Progenitor cell of endocrine pancreas (in vitro differentiated cells): ENCODE results near the gene CDC6. TPM values are rescaled to one million over a fixed set of nuclear protein-coding genes. Genes with fewer than 3 reads are reported as not detected.

Experiments used
- DNase-seq: peaks from one replicate; pipeline ENCODE4 v3.0.0; 2021; ENCODE audit warnings: low spot score; ENCODE audit not compliant: unreplicated experiment
- H3K27ac Mint-ChIP-seq: 2 replicates; pipeline ENCODE4 v1.8.0; 2021; ENCODE audit warnings: mild to moderate bottlenecking, moderate library complexity, mixed read lengths
- H3K27me3 Mint-ChIP-seq: 2 replicates; pipeline ENCODE4 v1.8.0; 2021; ENCODE audit warnings: mixed read lengths
- H3K36me3 Mint-ChIP-seq: 2 replicates; pipeline ENCODE4 v1.8.0; 2022; ENCODE audit warnings: mixed read lengths; ENCODE audit not compliant: insufficient read depth
- H3K4me1 Mint-ChIP-seq: 2 replicates; pipeline ENCODE4 v1.8.0; 2021; ENCODE audit warnings: low read depth, mixed read lengths
- H3K4me3 Mint-ChIP-seq: 2 replicates; pipeline ENCODE4 v1.8.0; 2021; ENCODE audit warnings: low read depth, mild to moderate bottlenecking, moderate library complexity, mixed read lengths
- H3K9me3 Mint-ChIP-seq: 2 replicates; pipeline ENCODE4 v1.8.0; 2021; ENCODE audit warnings: low read depth, mixed read lengths
- long read RNA-seq: library from polyadenylated mRNA; unstranded; transcript quantifications from one replicate; pipeline ENCODE4 v2.0.0, GENCODE V29; 2020
- total RNA-seq: library from RNA; stranded (reverse); gene quantifications from 2 replicates; pipeline ENCODE4 v1.2.1, GENCODE V29; 2021
- TF ChIP-seq, protein P1 (sequence below): fragments of 200-600 bp; sonication (generic); IDR thresholded peaks from one replicate; pipeline ENCODE4 v1.5.0; 2021; ENCODE audit warnings: antibody characterized with exemption, mild to moderate bottlenecking; ENCODE audit not compliant: unreplicated experiment

CDC6 gene, protein sequence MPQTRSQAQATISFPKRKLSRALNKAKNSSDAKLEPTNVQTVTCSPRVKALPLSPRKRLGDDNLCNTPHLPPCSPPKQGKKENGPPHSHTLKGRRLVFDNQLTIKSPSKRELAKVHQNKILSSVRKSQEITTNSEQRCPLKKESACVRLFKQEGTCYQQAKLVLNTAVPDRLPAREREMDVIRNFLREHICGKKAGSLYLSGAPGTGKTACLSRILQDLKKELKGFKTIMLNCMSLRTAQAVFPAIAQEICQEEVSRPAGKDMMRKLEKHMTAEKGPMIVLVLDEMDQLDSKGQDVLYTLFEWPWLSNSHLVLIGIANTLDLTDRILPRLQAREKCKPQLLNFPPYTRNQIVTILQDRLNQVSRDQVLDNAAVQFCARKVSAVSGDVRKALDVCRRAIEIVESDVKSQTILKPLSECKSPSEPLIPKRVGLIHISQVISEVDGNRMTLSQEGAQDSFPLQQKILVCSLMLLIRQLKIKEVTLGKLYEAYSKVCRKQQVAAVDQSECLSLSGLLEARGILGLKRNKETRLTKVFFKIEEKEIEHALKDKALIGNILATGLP
- total RNA-seq = 35.7 and 38.5 TPM in 2 replicates
- long read RNA-seq, full-length matches to known transcripts = 149 of 195 reads
- long read RNA-seq, partial matches to known transcripts = 13 of 195 reads
- long read RNA-seq, other reads (novel, unspliced or antisense) = 33 of 195 reads

DNA sequence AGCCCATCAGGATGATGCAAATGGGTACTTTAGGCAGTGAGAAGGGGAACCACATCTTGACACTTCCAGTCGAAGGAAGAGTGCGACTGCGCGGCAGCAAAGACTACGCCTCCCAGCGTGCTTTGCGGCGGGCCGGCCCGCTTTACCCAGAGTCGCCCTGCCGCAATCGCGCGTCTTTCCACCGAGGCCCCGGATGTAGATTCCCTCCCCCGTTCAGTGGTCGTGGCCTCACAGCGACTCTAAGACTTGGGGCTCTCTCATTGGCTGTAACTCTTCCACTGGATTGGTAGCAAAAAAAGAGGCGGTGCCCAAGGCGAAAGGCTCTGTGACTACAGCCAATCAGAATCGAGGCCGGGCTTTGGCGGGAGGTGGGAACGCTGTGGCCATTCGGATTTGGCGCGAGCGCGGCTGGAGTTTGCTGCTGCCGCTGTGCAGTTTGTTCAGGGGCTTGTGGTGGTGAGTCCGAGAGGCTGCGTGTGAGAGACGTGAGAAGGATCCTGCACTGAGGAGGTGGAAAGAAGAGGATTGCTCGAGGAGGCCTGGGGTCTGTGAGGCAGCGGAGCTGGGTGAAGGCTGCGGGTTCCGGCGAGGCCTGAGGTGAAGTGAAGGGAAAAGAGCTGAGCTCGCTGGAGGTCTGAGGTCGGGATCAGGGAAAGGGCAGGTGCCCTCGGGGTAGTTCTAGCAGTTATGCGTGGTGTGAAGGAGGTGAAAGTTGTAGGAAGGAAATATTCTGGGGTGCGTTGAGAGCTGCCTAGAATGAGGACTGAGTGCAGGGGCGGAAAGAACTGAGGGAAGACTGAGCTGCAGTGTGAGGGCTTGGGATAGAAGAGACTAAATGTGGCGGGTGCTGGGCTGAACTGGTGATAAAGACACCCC lies at the start of gene CDC6:
Gene CDC6 (plus strand): TSS at position 386 of the 876 bp plus-strand sequence. CDS start 1,542 bp downstream, outside the sequence.
- peaks cover 5% of the 10 kb centered on the region for H3K36me3 Mint-ChIP-seq

DNA sequence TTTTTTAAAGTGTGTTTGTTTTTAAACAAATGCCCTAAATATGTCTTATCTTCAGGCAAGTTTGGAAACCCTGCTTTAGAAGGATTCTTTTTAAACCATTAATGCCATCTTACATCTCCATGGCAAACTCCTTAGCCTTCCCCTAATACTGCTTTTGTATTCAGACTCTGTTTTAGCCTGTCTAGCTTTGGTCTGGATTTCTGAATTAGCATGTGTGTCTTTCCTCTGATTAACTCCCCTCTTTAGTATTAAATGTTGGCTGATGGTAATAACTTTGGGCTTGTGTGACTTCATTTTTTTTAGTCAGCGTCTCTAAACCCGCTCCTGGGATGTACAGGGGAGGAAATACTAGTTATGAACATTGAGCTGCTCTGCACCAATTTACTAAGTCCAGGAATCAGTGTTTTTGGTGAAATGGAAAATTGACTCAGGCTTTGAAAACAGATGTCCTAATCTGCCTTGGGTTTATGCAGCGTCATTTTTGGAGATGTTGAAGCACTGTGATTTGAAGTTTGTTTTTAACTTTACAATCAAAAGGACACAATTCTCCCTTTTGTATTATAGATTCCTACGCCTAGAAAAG lies 46.3 kb upstream of the CDC6 start:
- Mint-ChIP-seq H3K36me3 (peaks cover 2% of the 10 kb centered on the region), H3K4me3 (no peak overlapping the region), H3K27me3 (no peaks in the 10 kb centered on the region)

More for the DNA sequence above, at the start of gene CDC6:
- DNase-seq = peak; percentile 95
- Mint-ChIP-seq H3K9me3 (no peaks in the 10 kb centered on the region), H3K4me1 (peaks cover 38% of the 10 kb centered on the region), H3K27ac (peak within 1 kb of the TSS; percentile 98), H3K27me3 (no peaks in the 10 kb centered on the region), H3K4me3 (peak within 1 kb of the TSS; percentile 94)
- TF ChIP-seq, protein P1, sequence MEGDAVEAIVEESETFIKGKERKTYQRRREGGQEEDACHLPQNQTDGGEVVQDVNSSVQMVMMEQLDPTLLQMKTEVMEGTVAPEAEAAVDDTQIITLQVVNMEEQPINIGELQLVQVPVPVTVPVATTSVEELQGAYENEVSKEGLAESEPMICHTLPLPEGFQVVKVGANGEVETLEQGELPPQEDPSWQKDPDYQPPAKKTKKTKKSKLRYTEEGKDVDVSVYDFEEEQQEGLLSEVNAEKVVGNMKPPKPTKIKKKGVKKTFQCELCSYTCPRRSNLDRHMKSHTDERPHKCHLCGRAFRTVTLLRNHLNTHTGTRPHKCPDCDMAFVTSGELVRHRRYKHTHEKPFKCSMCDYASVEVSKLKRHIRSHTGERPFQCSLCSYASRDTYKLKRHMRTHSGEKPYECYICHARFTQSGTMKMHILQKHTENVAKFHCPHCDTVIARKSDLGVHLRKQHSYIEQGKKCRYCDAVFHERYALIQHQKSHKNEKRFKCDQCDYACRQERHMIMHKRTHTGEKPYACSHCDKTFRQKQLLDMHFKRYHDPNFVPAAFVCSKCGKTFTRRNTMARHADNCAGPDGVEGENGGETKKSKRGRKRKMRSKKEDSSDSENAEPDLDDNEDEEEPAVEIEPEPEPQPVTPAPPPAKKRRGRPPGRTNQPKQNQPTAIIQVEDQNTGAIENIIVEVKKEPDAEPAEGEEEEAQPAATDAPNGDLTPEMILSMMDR = no peak

DNA sequence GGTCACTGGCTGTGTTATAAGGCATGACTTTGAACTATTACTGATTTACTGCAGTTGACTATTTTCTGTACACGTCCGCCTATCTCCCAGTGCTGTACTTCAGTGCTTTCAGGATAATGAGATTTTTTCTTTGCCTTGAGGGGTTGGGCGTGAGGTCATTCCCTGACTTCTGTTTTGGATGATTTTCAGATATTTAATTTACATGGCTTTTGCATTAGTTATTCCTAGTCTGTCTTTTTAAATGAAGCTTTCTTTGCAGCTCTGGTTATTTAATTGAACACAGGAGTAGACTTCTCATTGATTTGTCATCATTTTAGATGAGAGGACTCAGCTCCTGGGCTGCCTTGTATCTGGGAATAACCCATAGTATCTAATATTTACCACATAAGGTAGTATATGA lies 44.9 kb upstream of the CDC6 start:
- Mint-ChIP-seq H3K36me3 (peaks cover 2% of the 10 kb centered on the region), H3K9me3 (no peaks in the 10 kb centered on the region), H3K27me3 (no peaks in the 10 kb centered on the region), H3K4me1 (peaks cover 7% of the 10 kb centered on the region), H3K27ac (no peak overlapping the region), H3K4me3 (no peak overlapping the region)
- DNase-seq = no peak
- TF ChIP-seq, protein P1 = no peak

More for the DNA sequence above, 46.3 kb upstream of the CDC6 start:
- DNase-seq = no peak
- TF ChIP-seq, protein P1 = no peak
- H3K9me3 Mint-ChIP-seq = no peaks in the 10 kb centered on the region
- H3K27ac Mint-ChIP-seq = peak overlapping the region; percentile 26
- peaks cover 7% of the 10 kb centered on the region for H3K4me1 Mint-ChIP-seq

DNA sequence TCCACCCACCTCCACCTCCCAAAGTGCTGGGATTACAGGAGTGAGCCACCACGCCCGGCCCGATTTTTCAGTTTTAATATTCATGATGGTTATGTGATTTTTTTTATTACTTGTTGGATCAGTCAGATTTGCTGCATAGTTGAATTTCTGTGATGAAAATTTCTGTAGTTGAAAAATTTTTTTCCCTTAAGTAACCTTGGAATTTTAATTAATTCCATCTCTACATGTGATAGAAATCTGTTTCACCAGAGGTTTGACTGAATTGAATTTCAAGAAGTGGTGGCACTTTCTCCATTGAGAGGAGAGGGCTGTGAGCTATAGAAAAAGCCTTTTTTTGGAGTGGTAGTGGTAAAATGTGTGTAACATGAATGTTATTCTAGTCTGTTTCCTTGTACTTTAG lies 43.9 kb upstream of the CDC6 start:
- no peaks in the 10 kb centered on the region for H3K9me3 Mint-ChIP-seq
- H3K27me3 Mint-ChIP-seq = no peaks in the 10 kb centered on the region
- TF ChIP-seq, protein P1 = no peak
- no peak overlapping the region for H3K4me3 Mint-ChIP-seq
- H3K27ac Mint-ChIP-seq = no peak overlapping the region
- peaks cover 2% of the 10 kb centered on the region for H3K36me3 Mint-ChIP-seq
- H3K4me1 Mint-ChIP-seq = peaks cover 7% of the 10 kb centered on the region
- DNase-seq = no peak
